Activated naive CD4-positive, alpha-beta T cell treated with Interleukin-2 at 50 U/mL for 16 hours (primary cell): ENCODE results near the gene RTKN.

ENCODE experiments used
- DNase-seq: peaks from one replicate; pipeline ENCODE4 v3.0.0-alpha.2; 2020

RTKN gene

GRCh38 chr2:74415762-74416395 lies 25.9 kb downstream of the RTKN start:
- DNase-seq = no peak

GRCh38 chr2:74414881-74415761 lies 26.6 kb downstream of the RTKN start:
- no peak for DNase-seq

GRCh38 chr2:74414441-74414840 lies 27.3 kb downstream of the RTKN start:
- no peak for DNase-seq

- no peak for DNase-seq
These were observed 28.6 kb downstream of the RTKN start for GRCh38 chr2:74413001-74413698.

GRCh38 chr2:74407682-74408081 lies 34.1 kb downstream of the RTKN start:
- DNase-seq = no peak

- DNase-seq = no peak
These were observed 35.7 kb downstream of the RTKN start for GRCh38 chr2:74406035-74406434.

GRCh38 chr2:74401891-74402290 lies 39.8 kb downstream of the RTKN start:
- DNase-seq = no peak

- DNase-seq = no peak
These were observed 42.0 kb downstream of the RTKN start for GRCh38 chr2:74399785-74400184.

GRCh38 chr2:74396149-74396548 lies 45.6 kb downstream of the RTKN start:
- no peak for DNase-seq

GRCh38 chr2:74393525-74393924 lies 48.2 kb downstream of the RTKN start:
- no peak for DNase-seq

GRCh38 chr2:74392449-74392743 lies 49.3 kb downstream of the RTKN start:
- DNase-seq = no peak

GRCh38 chr2:74391580-74392448 lies 49.9 kb downstream of the RTKN start:
- DNase-seq = peak; percentile 93

GRCh38 chr2:74391209-74391579 lies 50.5 kb downstream of the RTKN start:
- no peak for DNase-seq

GRCh38 chr2:74390606-74391005 lies 51.1 kb downstream of the RTKN start:
- no peak for DNase-seq

- no peak for DNase-seq
These were observed 54.4 kb downstream of the RTKN start for GRCh38 chr2:74387346-74387745.

GRCh38 chr2:74385396-74385795 lies 56.3 kb downstream of the RTKN start:
- DNase-seq = no peak

- no peak for DNase-seq
These were observed 57.7 kb downstream of the RTKN start for GRCh38 chr2:74384051-74384450.

GRCh38 chr2:74383254-74383653 lies 58.5 kb downstream of the RTKN start:
- DNase-seq = no peak

- DNase-seq = no peak
These were observed 60.0 kb downstream of the RTKN start for GRCh38 chr2:74381751-74382150.

- DNase-seq = peak; percentile 12
These were observed 61.6 kb downstream of the RTKN start, which contains the start of gene DCTN1 for GRCh38 chr2:74379851-74380789. TSS of gene DCTN1 (minus strand) at chr2:74380311. CDS start at chr2:74380037, 274 bp downstream.

- no peak for DNase-seq
These were observed 63.7 kb downstream of the RTKN start for GRCh38 chr2:74378007-74378406.

GRCh38 chr2:74375838-74376237 lies 65.9 kb downstream of the RTKN start:
- no peak for DNase-seq
